22Rv1 (cell line): ENCODE data around the gene CCDC7.

Experiments
- ZFX ChIP-seq: fragments of 450-650 bp; IDR thresholded peaks from 2 replicates; pipeline ENCODE4 v1.6.1; 2017; ENCODE audit warnings: antibody characterized with exemption, borderline replicate concordance
- TF ChIP-seq, protein P1 (sequence below): fragments of 450-650 bp; IDR thresholded peaks from 2 replicates; pipeline ENCODE4 v1.5.1; 2017; ENCODE audit warnings: mild to moderate bottlenecking

DNA sequence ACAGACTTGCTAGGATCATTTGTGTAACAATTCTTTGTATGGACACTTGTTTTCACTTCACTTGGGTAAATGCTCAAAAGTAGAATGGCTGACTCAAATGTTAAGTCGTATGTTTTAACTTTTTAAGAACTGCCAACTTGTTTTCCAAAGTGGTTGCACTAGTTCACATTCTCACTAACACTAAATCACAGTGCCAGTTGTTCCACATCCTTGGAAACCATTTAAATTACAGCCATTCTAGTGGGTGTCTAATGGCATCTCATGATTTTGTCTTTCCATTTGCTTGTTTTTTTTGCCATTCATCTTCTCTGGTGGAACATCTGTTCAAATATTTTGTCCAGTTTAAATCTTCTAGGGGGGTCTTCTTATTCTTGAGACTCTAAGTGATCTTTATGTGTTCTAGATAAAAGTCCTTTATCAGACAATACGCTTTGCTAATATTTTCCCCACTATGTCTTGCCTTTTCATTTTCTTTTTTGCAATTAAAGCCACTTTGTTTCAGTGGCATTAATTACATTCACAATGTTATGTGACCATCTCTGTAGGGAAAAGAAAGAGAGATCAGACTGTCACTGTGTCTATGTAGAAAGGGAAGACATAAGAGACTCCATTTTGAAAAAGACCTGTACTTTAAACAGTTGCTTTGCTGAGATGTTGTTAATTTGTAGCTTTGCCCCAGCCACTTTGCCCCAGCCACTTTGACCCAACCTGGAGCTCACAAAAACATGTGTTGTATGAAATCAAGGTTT is 448.1 kb downstream of the CCDC7 start:
- TF ChIP-seq, protein P1, sequence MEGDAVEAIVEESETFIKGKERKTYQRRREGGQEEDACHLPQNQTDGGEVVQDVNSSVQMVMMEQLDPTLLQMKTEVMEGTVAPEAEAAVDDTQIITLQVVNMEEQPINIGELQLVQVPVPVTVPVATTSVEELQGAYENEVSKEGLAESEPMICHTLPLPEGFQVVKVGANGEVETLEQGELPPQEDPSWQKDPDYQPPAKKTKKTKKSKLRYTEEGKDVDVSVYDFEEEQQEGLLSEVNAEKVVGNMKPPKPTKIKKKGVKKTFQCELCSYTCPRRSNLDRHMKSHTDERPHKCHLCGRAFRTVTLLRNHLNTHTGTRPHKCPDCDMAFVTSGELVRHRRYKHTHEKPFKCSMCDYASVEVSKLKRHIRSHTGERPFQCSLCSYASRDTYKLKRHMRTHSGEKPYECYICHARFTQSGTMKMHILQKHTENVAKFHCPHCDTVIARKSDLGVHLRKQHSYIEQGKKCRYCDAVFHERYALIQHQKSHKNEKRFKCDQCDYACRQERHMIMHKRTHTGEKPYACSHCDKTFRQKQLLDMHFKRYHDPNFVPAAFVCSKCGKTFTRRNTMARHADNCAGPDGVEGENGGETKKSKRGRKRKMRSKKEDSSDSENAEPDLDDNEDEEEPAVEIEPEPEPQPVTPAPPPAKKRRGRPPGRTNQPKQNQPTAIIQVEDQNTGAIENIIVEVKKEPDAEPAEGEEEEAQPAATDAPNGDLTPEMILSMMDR, result no peak
- TF ChIP-seq ZFX, result no peak
